Dedifferentiated amniotic fluid mesenchymal stem cell (primary cell): ENCODE measurements around the gene CD74.
"Not testable (repeated sequence)": the region's sequence is repeated elsewhere in the genome, so short reads cannot be mapped to it uniquely, and the experiment has no call there.

ENCODE experiments used
- DNase-seq: peaks from one replicate; pipeline ENCODE4 v3.0.0-alpha.2; 2016; ENCODE audit errors: extremely low spot score

The CD74 gene

DNA sequence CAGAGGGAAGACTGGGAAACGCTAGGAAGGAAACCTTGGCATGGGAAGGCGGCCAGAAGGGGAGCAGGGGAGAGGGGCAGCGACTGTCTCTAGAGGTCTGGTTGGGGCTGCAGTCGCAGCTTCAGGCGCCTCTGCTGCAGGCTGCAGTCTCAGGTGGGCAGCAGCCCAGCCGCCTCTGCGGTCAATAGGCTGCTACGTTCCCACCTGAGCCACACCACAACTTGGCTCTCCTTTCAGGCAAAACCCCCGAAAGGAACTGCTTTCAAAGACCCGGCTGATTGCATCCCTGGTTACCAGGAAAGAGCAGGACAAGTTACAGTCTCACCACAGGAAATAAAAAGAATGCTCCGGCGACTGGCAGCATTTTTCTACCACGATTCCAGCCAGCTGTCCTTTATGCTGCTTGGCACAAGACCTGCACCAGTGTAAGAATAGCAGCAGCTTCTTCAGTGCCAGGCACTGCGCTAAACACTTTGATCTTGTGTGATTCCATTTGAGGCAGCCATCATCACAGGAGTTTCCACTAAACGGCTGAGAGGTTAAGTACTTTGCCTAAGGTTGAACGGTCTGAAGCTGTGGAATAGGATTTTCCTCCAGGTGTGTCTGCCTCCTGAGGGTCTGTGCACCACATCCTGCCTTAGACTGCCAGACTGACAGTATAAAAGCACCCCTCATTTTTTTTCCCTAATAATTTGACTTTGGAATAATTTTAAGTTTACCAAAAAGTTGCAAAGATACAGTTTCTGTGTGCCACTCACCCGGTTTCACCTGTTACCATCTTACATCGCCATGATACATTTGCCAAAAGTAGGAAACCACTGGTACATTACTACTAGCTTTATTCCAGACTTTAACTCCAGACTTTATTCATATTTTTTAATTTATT, 29.3 kb upstream of the CD74 start:
- no peak for DNase-seq

DNA sequence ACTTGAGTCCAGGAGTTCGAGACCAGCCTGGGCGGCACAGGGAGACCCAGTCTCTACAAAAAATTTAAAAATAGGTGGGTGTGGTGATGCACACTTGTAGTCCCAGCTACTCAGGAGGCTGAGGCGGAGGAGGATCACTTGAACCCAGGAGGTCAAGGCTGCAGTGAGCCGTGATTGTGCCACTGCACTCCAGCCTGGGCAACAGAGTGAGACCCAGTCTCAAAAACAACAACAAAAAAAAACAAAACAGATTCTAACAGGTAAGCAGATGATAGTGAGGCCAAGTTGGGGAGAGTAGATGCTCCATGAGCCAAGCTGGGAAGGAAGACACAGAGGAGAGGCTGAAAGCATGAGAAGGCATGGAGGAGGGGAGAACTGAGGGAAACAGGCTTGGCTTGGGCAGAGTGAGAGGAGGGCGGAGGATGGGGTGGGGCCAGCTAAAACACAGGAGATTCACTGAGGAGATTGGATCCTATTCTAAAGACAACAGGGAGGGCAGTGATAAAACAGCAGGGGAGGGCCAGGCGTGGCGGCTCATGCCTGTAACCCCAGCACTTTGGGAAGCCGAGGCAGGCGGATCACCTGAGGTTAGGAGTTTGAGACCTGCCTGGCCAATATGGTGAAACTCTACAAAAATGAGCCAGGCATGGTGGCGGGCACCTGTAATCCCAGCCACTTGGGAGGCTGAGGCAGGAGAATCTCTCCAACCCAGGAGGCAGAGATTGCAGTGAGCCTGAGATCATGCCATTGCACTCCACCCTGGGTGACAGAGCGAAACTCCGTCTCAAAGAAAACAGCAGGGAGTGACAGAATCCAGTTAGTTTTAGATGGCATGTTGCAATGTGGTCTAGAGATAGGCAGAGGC, 28.5 kb upstream of the CD74 start:
- no peak for DNase-seq

DNA sequence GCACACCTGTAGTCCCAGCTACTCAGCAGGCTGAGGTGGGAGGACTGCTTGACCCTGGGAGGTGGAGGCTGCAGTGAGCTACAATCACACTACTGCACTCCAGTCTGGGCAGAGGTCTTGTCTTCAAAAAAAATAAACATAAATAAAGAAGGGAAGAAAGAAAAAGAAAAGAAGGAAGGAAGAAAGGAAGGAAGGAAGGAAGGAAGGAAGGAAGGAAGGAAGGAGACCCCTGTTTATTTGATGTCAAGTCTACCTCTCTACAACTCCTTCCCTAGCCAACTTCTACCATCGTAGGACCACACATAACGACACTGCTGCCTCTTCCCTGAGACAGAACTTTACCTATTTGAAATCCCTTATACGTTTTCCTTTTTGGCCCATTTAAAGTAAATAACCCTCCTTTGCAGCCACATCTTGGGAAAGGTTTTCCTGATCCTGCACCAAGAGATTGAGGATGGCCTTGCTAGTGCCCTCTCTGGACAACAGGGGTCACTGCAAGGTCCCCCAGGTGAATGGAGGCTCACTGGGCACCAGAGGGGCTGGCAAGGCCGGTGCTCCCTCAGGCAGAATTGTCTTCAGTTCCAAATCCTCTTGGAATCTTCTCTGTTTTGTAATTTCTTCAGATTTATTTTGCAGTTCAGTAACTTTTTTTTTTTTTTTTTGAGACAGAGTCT, 26.3 kb upstream of the CD74 start:
- DNase-seq: no peak

DNA sequence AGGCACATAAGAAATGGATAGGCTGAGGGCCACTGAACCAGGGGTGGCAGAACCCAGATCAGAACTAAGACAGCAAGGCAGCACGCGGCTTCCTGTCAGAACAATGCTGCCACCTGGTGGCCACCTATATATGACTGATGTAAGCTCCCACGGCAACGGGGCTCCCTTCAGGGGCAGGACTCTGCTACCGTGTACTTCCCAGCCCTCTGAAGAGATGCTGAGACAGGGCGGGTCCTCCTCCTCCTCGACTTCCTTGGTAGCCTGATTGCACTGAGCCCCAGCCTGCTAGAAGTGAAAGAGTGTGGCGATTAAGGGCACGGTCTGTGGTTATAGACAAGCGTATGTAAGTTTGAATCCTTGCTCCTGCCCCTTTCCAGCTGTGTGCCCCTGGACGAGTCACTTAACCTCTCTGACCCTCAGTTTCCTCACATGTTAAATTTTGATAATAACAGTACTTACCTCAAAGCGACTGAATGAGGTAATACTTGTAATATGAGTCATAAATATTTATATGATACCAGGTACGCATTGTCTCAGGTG, 23.5 kb upstream of the CD74 start:
- DNase-seq: peak; percentile 82

DNA sequence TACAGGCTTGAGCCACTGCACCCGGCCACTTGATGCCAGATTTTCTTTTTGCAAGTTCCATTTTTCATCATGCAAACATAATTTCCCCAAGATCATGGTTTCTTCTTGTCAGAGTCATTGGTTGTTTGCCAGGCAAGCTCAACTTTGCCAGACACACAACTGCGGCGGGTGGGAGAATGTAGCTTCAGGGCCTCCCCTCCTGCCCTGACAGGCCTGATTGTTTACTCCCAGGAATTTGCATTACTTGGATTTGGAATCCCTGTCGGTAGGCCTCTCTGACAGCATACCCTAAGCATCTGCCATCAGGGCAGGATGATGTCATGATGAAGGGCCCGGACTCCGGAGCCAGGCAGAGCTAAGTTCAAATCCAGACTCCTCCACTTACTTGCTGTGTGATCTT, 21.8 kb upstream of the CD74 start:
- DNase-seq: peak; percentile 81

DNA sequence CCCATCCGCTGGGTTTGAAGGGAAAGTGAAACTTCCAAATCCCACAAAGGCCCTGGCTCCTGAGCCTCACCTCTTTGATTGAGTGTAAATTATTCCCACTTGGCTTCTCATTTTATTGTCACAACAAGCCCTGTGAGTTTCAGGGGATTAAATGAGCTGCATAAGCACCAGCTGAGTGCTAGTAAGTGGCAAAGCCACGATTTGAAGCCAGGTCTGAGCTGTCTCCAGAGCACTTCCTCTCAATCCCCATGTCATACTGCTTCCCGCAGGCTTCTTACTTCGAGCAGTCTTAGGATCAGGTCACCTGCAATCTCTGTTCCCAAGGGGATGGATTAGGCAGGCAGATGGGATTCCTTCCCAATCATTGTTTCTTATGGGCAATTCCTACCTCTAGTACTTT, 18.9 kb upstream of the CD74 start:
- no peak for DNase-seq

DNA sequence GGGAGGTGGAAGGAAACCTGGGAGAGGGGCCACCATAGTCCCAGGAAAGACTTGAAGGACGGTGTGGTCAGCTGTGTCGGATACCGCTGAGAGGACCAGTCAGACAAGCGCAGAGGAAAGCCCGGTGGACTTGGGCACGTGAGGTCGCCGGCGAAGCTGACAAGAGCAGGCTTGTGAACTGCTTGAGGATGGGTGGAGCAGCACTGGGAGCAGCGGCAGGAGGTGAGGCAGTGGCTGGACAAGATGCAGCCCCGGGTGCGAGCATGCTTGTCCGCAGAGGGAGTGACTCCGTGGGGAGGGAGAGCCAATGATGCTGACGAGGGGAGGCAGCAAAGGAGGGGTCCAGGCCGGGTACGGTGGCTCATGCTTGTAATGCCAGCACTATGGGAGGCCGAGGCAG, 18.3 kb upstream of the CD74 start:
- DNase-seq: no peak

DNA sequence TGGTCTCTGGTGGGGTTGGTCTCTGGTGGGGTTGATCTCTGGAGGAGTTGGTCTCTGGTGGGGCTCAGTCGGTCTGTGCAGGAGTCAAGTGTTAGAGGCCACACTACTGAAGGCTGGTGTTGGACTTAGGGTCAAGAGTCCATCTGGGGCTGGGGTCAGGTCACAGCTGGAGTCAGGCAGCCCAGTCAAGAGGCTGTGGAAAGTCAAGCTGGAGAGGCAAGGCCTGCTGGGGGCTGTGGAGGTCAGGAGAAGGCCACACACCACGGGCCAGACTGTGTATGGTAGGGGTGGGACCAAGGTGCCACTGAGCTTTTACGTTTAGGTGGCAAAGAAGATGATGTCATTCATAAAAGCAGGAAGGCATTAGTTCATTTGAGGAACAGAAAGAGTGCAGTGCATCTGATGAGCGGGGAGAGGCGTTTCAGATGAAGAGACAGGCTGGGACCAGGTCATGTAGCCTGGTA, 16.7 kb upstream of the CD74 start:
- no peak for DNase-seq

DNA sequence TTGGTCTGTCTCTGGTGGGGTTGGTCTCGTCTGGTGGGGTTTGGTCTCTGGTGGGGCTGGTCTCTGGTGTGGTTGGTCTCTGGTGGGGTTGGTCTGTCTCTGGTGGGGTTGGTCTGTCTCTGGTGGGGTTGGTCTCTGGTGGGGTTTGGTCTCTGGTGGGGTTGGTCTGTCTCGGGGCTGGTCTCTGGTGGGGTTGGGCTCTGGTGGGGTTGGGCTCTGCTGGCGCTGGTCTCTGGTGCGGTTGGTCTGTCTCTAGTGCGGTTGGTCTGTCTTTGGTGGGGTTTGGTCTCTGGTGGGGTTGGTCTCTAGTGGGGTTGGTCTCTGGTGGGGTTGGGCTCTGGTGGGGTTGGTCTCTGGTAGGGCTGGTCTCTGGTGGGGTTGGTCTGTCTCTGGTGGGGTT, 16.3 kb upstream of the CD74 start:
- DNase-seq: no peak

DNA sequence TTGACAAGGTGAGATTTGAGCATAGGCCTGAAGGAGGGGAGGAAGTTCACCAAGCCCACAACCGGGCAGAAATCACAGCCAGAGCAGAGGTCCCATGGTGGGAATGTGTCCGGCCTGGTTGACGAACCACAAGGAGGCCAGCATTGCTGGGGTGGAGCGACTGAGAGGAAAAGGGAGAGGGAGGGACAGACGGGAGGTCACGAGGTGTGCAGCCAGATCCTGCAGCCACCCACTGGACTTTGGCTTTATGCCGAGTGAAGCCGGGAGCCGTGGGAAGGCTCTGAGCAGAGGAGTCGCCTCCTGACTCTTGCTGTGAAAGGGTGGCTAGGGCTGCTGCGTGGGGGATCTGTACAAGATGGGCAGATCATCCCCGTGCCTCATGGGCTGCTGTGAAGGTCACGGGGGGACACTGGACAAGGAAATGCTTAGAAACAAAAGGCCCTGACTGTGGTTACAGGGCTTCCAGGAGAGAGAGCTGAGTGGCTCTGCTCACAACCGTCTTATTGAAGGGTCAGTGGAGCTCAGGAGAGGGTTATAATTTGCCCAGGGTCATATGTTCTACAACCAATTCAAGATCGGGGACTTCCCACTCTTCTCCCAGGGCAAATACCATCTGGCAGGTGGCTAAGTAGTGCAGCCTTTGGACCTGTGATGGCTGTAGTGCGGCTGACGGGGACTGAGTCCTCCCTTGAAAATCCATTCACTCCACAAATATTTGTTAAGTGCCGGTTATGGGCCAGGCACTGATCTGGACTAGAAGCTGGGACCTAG, 15.6 kb upstream of the CD74 start:
- no peak for DNase-seq

DNA sequence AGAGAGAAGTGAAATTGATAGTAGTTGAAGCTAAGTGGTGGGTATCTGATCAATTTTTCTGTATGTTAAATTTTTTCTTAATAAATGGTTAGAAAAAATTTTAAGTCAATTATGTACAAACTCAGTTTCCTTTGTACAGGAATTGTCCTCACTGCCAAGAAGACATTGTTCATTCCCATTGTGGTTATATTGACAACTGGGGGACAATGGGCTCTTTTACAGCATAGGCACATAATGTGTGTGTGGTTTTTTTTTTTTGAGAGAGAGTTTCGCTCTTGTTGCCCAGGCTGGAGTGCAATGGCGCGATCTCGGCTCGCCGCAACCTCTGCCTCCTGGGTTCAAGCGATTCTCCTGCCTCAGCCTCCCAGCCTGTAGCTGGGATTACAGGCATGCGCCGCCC, 13.5 kb upstream of the CD74 start:
- DNase-seq: not testable (repeated sequence)

DNA sequence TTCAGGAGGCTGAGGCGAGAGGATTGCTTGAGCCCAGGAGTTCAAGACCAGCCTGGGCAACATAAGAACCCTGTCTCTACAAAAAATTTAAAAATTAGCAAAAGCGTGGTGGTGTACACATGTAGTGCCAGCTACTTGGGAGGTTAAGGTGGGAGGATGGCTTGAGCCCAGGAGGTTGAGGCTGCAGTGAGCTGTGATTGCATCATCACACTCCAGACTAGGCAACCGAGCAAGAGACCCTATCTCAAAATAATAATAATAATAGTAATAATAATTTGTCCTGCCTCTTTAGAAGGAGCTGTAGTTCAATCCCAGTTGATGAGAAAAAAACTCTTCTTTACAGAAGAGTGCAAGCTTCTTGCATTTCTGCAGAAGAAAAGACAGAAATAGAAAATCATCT, 10.0 kb upstream of the CD74 start:
- no peak for DNase-seq

DNA sequence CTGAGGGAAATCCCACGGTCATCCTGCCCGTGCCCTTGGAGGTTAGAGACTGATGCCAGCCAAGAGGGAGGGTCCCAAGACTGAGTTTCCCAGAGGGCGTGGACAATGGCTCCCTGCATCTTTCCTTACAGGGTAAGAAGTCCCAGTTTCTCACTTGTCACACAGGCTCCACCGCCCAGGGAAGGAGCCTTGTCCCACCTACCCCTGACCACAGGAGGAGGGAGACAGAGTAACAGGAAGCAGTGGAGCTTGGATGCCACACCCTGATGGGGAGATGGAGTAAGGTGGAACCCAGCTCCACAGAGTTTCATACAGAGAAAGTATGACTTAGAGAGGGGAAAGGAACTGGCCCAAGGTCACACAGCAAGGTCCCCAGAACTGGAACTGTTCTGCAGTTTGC, 9.4 kb upstream of the CD74 start:
- no peak for DNase-seq

DNA sequence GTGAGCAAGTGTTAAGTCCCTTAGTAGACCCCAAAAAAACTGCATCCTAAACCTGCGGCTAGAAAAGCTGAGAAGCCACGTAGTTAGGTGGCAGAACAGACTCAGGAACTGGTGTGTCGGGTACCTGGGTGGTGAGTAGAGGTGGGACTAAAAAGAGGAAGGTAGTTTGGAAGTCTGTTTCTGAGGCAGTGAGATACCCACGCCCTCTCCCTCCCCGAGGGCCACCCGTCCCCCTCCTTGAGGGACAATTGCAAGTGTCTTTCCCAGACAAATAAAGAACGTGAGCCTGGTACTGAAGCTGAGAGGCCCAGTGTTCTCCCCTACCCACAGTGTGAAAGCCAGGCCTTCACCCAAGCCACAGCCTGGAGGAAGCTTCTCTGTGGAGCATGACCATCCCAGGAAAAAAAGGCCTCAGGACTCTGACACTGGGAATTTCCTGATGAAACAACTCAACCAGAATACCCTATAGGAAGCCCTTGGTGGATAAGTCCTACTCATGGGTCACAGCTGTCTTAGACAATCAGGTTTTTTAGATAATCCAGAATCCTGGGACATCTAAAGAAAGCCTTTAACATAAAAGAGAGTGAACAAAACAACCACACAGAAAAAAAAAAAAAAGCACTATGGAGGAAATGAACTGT, 7.0 kb upstream of the CD74 start:
- DNase-seq: no peak

DNA sequence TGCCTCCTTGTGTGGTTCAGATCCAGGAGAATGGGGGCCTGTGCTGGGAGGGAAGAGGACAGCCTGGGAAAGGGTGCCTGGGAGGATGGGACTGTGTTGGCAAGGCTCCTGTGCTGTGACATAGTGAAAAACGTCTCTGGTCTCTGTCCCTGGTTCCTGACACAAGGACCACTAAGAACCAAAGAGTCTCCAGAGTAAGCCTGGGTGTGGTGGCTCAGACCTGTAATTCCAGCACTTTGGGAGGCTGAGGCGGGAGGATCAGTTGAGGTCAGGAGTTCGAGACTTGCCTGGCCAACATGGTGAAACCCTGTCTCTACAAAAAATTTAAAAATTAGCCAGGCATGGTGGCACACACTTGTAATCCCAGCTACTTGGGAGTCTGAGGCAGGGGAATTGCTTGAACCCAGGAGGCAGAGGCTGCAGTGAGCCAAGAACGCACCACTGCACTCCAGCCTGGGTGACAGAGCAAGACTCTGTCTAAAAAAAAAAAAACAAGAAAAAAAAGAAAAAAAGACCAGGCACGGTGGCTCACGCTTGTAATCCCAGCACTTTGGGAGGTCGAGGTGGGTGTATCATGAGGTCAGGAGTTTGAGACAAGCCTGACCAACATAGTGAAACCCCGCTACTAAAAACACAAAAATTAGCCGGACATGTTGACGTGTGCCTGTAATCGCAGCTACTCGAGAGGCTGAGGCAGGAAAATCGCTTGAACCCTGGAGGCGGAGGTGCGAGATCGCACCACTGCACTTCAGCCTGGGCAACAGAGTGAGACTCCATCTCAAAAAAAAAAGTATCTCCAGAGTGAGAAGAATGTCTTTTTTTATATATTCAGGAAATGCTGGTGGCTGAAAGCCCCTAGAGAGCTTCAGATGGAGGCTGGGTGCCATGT, 1.4 kb upstream of the CD74 start:
- not testable (repeated sequence) for DNase-seq

DNA sequence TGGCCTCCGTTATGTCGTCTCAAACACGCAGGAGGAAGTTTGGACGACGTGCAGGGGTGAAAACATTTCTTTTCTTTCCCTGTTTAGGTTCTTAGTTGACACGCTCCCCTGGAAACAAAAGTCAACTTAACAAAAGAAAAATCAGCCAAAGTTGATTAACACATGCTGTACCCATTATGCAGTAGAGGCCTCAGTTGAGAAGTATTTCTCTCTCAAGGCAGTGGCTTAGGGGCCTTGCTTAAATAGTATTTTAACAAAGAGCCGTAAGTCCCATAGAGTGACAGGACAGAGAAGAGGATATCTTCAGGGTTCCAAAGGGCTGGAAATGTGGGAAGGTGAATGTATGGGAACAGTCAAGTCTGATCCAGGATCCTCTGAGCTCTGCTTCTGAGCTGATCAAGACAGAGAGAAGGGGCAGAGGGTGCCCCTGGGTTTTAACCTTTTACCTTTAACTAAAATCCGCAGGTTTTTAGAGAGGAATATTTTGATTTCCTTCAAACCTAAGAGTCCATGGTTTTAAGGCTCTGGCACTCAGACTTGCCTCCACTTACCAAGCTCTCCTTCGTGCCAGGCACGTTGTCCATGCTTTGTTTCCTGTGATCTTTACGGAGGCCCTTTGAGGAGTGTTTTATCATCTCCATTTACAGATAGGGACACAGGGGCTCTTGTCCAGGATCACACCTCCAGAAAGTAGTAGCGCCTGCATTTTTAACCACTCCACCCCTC, 629 bp upstream of the CD74 start:
- DNase-seq: no peak

DNA sequence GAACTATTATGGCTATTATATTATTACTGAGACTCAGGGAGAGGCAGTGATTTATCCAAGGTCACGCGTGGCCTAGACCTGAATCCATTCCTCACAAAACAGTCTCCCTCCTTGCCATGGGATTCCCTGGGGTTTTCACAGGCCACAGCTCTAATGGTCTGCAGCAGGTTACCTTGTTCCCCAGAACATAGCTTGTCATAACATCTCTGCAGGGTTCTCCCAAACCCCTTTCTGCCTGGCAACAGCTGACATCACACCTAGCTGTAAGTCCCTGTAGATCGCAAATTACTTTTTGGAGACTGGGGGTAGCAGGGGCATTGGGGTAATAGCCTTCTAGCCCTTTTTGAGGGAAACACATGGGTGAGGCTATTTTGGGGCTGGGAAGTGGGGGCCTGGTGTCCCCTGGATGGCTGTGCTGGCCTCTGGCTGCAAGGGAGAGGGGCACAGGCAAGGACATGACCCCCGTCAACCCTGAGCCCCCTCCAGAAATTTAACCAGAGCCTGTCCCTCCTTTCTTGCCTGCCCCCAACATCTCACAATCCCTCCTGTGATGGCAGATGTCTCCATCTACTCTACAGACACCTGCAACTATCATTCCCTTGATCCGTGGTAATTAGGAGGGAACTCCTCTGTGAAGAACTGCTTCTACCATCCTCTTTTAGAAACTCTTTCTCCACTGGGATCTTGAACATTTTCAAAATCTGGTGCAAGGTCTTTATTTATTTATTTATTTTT, 1.3 kb downstream of the CD74 start:
- peak; percentile 5 for DNase-seq

DNA sequence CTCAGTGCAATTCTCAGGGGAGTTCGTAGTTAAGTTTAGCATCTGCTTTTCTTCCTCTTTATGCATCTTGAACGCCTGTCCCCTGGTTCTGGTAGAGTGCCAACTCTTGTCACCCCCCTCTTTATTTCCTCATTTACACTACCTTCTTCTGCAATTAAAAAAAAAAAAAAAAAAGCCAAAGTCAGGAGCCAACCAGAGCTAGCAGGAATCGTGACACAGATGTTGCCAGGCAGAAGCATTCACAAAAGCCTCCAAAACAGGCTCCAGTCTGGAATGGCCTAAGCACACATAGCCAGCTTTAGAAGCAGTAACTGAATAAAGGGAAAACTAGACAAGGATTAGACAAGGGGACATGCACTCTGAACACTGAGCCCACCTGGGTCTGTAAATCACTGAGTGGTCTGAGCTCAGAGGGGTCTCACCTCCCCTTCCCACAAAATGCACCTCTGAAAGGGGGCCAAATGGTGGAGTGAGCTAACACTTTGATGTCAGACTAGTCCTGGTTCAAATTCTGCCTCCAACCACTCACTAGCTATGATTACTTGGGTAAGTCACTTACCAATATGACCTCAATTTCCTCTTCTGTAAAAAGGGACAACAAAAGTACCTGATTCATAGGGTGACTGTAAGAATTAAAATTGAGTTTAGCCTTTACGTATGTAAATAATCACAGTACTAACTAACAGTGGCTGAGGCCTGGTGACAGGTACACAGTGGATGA, 2.0 kb downstream of the CD74 start:
- peak; percentile 82 for DNase-seq
